GM10248 (cell line): Measurements from ENCODE around the gene CCDC148.

Experiments
- CTCF ChIA-PET: fragments of 300-600 bp; sonication (Branson Sonifier 250); formaldehyde crosslinking; extraction: SDS; loops from one replicate; lab custom pipeline; 2021; ENCODE audit warnings: antibody characterized with exemption; lab: Yijun Ruan, JAX
- POLR2A ChIA-PET: fragments of 350-650 bp; sonication (Branson Sonifier 250); formaldehyde crosslinking; extraction: SDS; loops from one replicate; lab custom pipeline; 2020; ENCODE audit warnings: antibody characterized with exemption; lab: Yijun Ruan, JAX
- DNase-seq: peaks from one replicate; pipeline ENCODE4 v3.0.0; 2012; ENCODE audit errors: extremely low spot score
- TF ChIP-seq, protein P1 (sequence below): IDR thresholded peaks from 2 replicates; pipeline ENCODE4 v1.5.1; 2012; ENCODE audit warnings: mild to moderate bottlenecking, low read depth; ENCODE audit errors: extremely low read depth, missing control alignments, control extremely low read depth

The CCDC148 gene

DNA sequence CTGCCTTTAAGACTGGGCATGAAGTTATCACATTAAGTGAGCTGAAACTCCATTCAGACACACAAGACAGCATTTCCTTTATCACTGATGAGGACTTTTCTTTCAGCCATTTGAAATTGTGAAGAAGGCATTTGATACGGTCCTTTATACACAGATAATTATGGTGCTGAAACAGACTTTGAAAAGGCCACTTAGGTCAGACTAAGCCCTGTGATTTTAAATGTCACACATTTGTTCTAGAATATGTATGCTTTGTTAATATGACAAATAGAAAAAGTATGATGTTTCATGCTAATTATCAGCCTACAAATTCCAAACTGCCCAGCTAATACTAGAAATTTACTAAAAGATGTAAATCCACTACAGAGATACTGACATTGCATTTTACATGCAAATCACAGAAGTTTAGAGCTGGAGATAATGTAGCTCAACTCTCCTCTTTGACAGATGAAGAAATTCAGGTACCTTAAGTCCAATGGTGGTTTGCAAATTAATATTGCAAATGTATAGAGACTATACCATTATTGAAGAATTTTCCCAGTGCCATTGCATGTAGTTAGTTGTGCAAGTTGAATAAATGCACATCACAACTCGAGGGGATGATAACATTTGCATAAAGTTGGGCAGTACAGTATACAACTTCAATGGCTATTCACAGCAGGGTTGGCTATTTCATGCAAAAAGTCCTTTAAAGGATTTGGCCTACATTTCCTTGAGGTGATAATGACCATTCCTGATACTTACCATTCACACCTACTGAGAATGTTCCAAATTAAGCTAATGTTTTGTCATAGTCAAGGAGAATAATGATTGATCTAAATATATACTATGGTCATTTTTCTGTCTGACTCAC is 179.7 kb downstream of the CCDC148 start:
- ChIA-PET POLR2A (no interaction called here), CTCF (interaction anchor here (1.0 kb wide), 1 partner anchor 10 kb away, joined by 4 read pairs; no protein-coding TSS in a partner anchor)
- TF ChIP-seq, protein P1, sequence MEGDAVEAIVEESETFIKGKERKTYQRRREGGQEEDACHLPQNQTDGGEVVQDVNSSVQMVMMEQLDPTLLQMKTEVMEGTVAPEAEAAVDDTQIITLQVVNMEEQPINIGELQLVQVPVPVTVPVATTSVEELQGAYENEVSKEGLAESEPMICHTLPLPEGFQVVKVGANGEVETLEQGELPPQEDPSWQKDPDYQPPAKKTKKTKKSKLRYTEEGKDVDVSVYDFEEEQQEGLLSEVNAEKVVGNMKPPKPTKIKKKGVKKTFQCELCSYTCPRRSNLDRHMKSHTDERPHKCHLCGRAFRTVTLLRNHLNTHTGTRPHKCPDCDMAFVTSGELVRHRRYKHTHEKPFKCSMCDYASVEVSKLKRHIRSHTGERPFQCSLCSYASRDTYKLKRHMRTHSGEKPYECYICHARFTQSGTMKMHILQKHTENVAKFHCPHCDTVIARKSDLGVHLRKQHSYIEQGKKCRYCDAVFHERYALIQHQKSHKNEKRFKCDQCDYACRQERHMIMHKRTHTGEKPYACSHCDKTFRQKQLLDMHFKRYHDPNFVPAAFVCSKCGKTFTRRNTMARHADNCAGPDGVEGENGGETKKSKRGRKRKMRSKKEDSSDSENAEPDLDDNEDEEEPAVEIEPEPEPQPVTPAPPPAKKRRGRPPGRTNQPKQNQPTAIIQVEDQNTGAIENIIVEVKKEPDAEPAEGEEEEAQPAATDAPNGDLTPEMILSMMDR = no peak
- no peak for DNase-seq

DNA sequence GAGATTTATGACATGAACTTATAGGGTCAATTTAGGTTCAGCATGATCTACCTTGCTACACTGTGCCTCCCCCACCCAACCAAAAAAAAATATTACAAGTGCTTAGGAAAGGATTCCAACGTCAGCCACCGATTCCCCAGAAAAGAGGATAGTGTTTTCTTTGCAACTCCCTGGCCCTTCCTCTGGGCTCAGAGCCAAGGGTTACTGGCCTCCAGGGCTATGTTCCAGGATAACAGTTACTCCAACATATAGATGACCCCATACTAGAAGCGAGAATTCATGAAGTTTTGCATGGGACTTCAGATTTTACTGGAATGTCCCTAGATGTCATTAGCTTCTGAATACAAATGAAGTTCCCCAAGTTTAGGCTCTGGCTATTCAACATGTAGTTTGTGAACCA is 182.8 kb downstream of the CCDC148 start:
- TF ChIP-seq, protein P1 = no peak
- no peak for DNase-seq
- POLR2A ChIA-PET = no interaction called here
- CTCF ChIA-PET = no interaction called here

DNA sequence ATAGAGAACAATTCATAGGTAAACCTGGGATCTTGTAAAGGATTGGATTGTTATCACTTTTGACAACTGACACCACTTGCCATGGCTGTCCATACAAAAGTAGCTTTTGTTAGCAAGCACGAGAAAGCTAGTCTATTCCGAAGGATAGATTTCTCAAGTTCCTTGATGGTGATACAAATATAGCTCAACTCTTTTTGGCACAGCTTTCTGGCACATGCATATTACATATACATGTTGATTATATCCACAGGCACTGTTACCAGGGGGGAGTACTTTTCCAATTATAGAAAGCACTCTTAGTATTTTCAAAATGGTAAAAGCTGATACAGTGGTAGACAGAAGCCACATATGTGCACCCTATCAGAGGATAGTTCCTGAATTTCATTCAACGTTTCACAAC is 186.0 kb downstream of the CCDC148 start:
- ChIA-PET CTCF (interaction anchor here (1.9 kb wide), 1 partner anchor 246 kb away, joined by 4 read pairs; no protein-coding TSS in a partner anchor), POLR2A (no interaction called here)
- TF ChIP-seq, protein P1 = no peak
- DNase-seq = no peak

DNA sequence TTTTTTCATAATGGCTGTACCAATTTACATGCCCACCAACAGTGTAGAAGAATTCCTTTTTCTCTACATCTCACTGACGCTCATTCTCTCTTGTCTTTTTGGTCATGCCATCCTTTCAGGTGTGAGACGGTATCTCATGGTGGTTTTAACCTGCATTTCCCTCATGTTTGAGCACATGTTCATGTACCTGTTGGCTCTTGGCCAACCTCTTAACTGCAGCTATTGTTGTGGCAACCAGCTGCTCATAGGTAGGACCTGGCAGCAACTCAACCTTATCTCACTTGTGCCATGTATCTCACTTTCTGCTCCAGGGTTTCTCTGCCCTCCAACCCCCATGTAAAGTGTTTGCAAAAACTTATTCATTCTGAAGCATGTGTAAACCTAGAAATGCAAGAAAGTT is 187.4 kb downstream of the CCDC148 start:
- CTCF ChIA-PET = no interaction called here
- POLR2A ChIA-PET = no interaction called here
- TF ChIP-seq, protein P1 = no peak
- DNase-seq = no peak

DNA sequence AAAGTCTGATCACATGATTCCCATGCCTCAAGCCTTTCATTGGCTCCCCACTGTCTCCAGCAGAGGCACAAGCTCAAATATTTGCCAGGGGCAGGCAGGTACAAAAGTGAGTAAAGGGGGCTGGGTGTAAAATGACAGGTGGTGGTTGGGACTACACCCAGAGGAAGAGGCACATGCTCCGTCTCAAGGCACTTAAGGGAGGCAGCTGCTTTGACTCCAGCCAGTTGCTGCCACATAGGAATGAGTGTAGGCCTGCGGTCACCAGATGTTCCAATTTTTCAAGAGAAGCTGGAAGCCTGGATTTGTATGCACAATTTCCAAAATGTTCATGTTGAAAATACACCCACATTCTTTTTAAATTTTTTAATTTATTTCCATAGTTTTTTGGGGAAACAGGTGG is 190.4 kb downstream of the CCDC148 start:
- TF ChIP-seq, protein P1 = no peak
- no peak for DNase-seq
- ChIA-PET POLR2A (no interaction called here), CTCF (interaction anchor here (1.0 to 1.5 kb wide), 3 partner anchors 34 to 51 kb away, joined by 3 read pairs; no protein-coding TSS in a partner anchor)

DNA sequence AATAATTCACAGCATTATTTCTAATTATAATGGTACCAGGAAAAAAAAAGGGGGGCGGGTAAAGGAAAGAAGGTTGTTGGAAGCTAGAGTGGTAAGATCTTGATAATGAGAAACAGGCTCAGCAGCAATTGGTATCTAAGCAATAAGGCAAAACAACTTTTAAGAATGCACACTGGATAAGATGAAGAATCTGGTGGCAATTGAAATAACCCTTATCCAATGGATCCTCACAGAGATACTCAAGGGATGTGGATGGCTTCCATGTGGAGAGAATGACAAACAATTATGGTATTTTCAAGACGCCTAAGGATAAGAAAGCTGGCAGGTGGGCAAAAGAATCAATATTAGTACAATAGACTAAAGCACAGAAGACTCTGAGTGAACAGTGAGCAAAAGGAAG is 201.3 kb downstream of the CCDC148 start:
- ChIA-PET CTCF (no interaction called here), POLR2A (no interaction called here)
- TF ChIP-seq, protein P1 = no peak
- no peak for DNase-seq
